HK-2 (cell line): Measurements from ENCODE around the gene OSBPL3.
A peak's percentile ranks its signal among the peaks of the same experiment; 100 is the strongest.
"Not testable (repeated sequence)": the region's sequence is repeated elsewhere in the genome, so short reads cannot be mapped to it uniquely, and the experiment has no call there.

Experiments
- DNase-seq: peaks from one replicate; pipeline ENCODE4 v3.0.0-alpha.2; 2018; ENCODE audit not compliant: unreplicated experiment

The OSBPL3 gene, protein sequence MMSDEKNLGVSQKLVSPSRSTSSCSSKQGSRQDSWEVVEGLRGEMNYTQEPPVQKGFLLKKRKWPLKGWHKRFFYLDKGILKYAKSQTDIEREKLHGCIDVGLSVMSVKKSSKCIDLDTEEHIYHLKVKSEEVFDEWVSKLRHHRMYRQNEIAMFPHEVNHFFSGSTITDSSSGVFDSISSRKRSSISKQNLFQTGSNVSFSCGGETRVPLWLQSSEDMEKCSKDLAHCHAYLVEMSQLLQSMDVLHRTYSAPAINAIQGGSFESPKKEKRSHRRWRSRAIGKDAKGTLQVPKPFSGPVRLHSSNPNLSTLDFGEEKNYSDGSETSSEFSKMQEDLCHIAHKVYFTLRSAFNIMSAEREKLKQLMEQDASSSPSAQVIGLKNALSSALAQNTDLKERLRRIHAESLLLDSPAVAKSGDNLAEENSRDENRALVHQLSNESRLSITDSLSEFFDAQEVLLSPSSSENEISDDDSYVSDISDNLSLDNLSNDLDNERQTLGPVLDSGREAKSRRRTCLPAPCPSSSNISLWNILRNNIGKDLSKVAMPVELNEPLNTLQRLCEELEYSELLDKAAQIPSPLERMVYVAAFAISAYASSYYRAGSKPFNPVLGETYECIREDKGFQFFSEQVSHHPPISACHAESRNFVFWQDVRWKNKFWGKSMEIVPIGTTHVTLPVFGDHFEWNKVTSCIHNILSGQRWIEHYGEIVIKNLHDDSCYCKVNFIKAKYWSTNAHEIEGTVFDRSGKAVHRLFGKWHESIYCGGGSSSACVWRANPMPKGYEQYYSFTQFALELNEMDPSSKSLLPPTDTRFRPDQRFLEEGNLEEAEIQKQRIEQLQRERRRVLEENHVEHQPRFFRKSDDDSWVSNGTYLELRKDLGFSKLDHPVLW

GRCh38 chr7:24979863-24980533 lies at the start of gene OSBPL3:
TSS of gene OSBPL3 (minus strand) at chr7:24980178. CDS start at chr7:24892472, 87,706 bp downstream.
- peak; percentile 98 for DNase-seq

GRCh38 chr7:25029075-25029474 lies 49.1 kb upstream of the OSBPL3 start:
- DNase-seq: no peak

DNA sequence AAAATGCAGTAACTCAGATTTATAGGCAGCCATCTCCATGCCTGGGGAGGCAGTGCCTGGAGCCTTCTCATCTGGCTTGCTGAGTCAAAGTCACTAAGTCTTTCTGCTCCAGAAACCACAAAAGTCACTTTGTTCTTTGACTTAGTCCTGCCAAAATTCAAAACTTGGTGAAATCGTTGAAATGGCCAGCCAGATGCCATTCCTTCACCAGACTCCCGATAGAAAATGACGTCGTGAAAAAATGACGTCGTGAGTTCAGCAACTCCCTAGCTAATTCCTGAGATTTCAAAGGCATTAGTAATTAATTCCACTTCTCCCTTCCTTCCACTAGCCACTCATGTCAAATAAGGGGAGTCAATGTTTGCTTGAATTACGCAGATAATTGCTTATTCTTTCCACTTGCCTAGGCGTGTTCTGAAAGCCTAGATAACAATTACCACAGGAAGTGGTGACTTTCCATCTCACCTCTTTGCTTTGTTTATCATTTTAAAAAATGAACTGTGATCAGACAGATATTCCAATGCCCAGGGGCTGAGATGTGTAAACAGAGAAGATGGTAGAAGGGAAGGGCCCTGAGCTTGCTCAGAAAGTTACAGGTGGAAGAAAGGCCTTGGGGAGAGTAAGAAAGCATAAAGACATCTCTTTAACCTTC lies 48.5 kb upstream of the OSBPL3 start:
- DNase-seq: peak; percentile 35

GRCh38 chr7:25026156-25026555 lies 46.2 kb upstream of the OSBPL3 start:
- DNase-seq: no peak

DNA sequence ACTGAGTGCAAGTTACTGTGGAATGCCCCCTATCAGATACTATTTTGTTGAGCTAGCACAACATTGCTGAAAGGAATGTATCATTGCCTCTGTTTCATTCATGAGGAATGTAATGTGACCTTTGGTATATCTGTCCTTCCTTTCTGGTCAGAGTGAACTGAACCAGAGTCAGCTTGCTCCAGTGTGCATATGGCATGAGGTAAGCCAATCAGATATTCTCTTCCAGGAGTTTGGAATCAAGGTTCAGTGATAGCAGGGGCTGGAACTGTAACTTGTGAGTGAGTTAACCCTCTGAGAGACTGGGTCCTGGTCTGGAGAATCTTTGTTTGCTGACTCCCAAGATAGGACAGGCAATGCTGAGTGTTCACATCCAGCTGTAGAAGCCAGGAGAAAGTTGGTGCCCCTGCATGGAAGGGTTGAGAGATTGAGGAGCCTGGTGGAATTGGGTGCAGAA lies 45.3 kb upstream of the OSBPL3 start:
- peak; percentile 30 for DNase-seq

DNA sequence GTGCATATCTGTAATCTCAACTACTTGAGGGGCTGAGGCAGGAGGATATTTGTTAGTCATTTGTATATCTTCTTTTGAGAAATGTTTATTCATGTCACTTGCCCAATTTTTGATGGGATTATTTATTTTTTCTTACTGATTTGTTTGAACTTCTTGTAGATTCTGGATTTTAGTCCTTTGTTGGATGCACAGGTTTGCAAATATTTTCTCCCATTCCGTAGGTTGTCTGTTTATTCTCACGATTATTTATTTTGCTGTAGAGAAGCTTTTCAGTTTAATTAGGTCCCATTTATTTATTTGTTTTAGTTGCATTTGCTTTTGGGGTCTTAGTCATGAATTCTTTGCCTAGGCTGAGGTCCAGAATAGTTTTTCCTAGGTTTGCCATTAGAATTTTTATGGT lies 44.1 kb upstream of the OSBPL3 start:
- no peak for DNase-seq

GRCh38 chr7:25017671-25018070 lies 37.7 kb upstream of the OSBPL3 start:
- DNase-seq: not testable (repeated sequence)

DNA sequence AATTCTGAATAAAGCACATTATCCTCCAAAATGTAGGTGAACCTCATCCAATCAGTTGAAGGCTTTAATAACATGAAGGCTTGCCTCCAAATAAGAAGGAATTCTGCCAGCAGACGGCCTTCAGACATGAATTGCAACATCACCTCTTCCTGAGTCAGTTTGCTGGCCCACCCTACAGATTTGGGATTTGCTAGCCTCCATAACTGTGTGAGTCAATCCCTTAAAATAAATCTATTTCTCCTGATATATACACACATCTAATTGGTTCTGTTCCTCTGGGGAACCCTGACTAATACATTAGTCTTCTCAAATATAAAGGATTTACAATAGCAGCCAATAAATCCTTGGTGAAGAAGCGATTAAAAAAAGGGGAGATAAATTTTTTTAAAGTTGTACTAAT lies 34.8 kb upstream of the OSBPL3 start:
- DNase-seq: no peak

- not testable (repeated sequence) for DNase-seq
Observed at GRCh38 chr7:25012710-25013109, 32.7 kb upstream of the OSBPL3 start.

DNA sequence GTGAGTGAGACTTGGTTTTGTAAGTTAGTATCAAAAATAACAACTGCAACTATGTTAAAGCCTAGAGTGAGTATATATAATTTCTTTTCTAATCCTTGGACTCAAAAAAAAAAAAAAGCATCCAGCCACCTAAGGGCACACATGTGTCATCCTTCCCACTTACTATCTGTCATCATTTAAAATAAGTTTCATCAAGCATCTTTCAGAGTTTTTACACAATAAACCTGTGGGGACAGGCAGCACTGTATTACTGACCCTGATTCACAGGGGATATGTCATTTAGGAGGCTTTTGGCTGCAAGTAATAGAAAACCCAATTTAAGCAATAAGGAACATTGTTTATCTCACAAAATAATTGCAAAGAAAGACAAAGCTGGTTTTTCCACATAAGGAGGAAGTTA lies 32.3 kb upstream of the OSBPL3 start:
- DNase-seq: no peak

GRCh38 chr7:25009257-25009656 lies 29.3 kb upstream of the OSBPL3 start:
- no peak for DNase-seq

GRCh38 chr7:25007668-25008067 lies 27.7 kb upstream of the OSBPL3 start:
- no peak for DNase-seq

- no peak for DNase-seq
Observed at GRCh38 chr7:25006276-25006675, 26.3 kb upstream of the OSBPL3 start.

DNA sequence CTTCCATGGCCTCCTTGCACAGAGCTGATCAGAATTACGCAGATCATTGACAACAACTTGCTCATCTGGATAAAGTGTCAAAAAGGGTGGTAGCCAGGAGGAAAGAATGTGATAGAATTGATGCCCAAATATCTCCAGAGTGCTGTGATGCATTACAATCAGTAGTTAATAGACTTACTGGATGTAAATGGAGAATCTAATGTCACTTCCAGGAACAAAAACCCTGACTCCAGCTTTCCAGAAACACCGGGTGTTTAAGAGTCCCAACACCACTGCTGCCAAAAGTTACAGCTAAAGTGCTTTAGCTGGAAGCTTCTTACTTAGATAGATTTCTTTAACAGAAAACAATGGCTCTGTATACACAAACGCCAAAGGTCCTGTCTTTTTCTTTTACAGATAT lies 25.7 kb upstream of the OSBPL3 start:
- DNase-seq: no peak

DNA sequence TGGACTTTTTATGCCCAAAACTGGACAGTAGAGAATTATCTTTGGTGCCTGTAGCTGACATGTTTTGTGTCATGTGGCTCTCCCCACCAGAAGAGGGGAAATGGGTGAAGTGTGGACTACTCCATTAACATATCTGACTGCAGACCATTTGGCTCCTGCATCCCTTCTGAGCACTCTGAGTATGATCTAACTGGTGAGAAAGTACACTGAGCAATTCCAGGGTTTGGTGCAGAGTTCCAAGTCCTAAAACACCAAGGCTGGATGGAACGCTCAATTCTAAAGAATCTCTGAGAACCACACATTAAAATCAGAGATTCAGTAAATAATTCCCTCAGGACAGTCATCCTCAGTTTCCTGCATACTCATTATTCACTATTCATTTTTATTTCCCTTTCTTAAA lies 22.8 kb upstream of the OSBPL3 start:
- DNase-seq: no peak

GRCh38 chr7:24995466-24995865 lies 15.5 kb upstream of the OSBPL3 start:
- DNase-seq: no peak

DNA sequence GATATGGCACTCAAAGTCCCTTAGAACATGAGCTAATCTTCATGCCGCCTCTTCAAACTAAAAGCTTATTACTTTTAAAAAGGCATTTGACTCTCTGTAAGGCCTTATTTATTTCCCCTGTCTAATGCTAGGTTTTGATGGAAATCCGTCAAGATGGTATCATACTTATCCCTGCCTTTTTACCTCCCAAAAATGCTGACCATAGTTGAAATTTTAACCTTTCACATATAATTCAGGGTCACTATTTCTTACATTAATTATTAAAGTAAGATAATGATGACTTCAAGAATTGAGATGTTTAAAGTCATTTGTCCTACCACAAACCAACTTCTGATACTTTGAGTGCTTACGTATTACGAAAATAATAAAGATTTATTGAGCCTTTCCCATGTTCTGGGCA lies 12.3 kb upstream of the OSBPL3 start:
- no peak for DNase-seq

DNA sequence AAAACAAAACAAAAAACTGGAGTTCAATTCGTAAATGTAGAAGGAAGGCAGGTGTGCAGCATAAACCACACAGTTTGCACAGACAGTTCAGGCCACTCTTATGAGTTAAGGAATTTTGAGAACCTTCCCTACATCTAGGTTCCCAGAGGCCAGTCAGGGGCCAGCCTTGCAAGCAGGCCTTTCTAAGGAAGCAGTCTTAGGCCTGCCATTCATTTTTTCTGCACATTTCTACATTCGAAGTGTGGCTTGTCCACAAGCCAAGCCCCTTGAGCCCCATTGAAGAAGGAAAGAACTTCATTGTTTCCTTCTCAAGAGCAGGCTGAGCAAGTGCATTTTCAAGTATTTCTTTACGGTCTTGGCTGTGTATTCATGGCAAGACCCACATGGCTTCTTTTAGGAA lies 11.4 kb upstream of the OSBPL3 start:
- DNase-seq: no peak

- no peak for DNase-seq
Observed at GRCh38 chr7:24987331-24987842, 7.4 kb upstream of the OSBPL3 start.

DNA sequence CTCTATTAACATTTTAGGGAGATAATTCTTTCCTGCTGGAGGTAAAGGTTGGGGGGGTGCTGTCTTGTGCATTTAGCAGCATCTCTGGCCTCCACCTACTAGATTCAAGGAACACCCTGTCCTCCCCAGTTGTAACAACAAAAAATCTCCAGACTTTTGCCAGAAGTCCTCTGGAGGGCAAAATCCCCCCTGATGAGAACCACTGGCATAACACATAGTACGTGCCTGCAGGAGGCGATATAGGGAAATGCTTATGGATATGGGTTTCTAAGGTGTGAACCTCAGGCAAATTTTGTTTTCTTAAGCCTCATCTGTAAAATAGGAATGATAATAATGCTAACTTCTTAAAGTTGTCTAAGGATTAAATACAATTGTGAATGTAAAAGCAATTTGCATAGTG lies 2.9 kb upstream of the OSBPL3 start:
- DNase-seq: no peak

GRCh38 chr7:24981171-24981951 lies 1.4 kb upstream of the OSBPL3 start:
- DNase-seq: peak; percentile 73
